Stimulated activated CD4-positive, alpha-beta T cell treated with anti-CD3 and anti-CD28 coated beads, Interleukin-15, amount 100 ng/mL, for 24 hours (primary cell): ENCODE data around the gene NYNRIN.
A peak's percentile ranks its signal among the peaks of the same experiment; 100 is the strongest.
"Not testable (repeated sequence)": the region's sequence is repeated elsewhere in the genome, so short reads cannot be mapped to it uniquely, and the experiment has no call there.

Experiments used
- DNase-seq: peaks from one replicate; pipeline ENCODE4 v3.0.0-alpha.2; 2020

The NYNRIN gene

GRCh38 chr14:24370748-24371147, 28.1 kb upstream of the NYNRIN start:
- no peak for DNase-seq

- DNase-seq: not testable (repeated sequence)
Measured at GRCh38 chr14:24371605-24372004, 27.2 kb upstream of the NYNRIN start.

GRCh38 chr14:24372701-24373416, 25.9 kb upstream of the NYNRIN start:
- DNase-seq: no peak

- DNase-seq: no peak
Measured at GRCh38 chr14:24376448-24377070, 22.2 kb upstream of the NYNRIN start.

GRCh38 chr14:24377126-24377525, 21.7 kb upstream of the NYNRIN start:
- DNase-seq: no peak

- no peak for DNase-seq
Measured at GRCh38 chr14:24377657-24378056, 21.1 kb upstream of the NYNRIN start.

- DNase-seq: no peak
Measured at GRCh38 chr14:24378327-24378726, 20.5 kb upstream of the NYNRIN start.

GRCh38 chr14:24378981-24379906, 19.6 kb upstream of the NYNRIN start:
- DNase-seq: no peak

GRCh38 chr14:24379907-24380730, 18.7 kb upstream of the NYNRIN start:
- DNase-seq: no peak

- peak; percentile 20 for DNase-seq
Measured at GRCh38 chr14:24381363-24382063, 17.3 kb upstream of the NYNRIN start.

- no peak for DNase-seq
Measured at GRCh38 chr14:24382064-24382371, 16.8 kb upstream of the NYNRIN start.

- DNase-seq: no peak
Measured at GRCh38 chr14:24384169-24384568, 14.6 kb upstream of the NYNRIN start.

GRCh38 chr14:24385524-24385923, 13.3 kb upstream of the NYNRIN start:
- DNase-seq: no peak

GRCh38 chr14:24387009-24387345, 11.8 kb upstream of the NYNRIN start:
- no peak for DNase-seq

- DNase-seq: not testable (repeated sequence)
Measured at GRCh38 chr14:24387579-24387978, 11.2 kb upstream of the NYNRIN start.

- DNase-seq: no peak
Measured at GRCh38 chr14:24388474-24389179, 10.2 kb upstream of the NYNRIN start.

GRCh38 chr14:24389226-24389848, 9.5 kb upstream of the NYNRIN start:
- DNase-seq: no peak

GRCh38 chr14:24390701-24391468, 7.9 kb upstream of the NYNRIN start:
- no peak for DNase-seq

GRCh38 chr14:24392325-24393091, 6.3 kb upstream of the NYNRIN start:
- DNase-seq: no peak

- DNase-seq: no peak
Measured at GRCh38 chr14:24394275-24394674, 4.5 kb upstream of the NYNRIN start.
